Myocyte (in vitro differentiated cells): Measurements from ENCODE around the gene SAMD5. TPM values are rescaled to one million over a fixed set of nuclear protein-coding genes. Genes with fewer than 3 reads are reported as not detected.
"Not testable (repeated sequence)": the region's sequence is repeated elsewhere in the genome, so short reads cannot be mapped to it uniquely, and the experiment has no call there.

ENCODE experiments used
- DNase-seq: peaks from one replicate; pipeline ENCODE4 v3.0.0-alpha.2; 2012; ENCODE audit warnings: low read depth
- total RNA-seq: library from RNA; depleted of rRNA; stranded (reverse); fragments of >200 nt; gene quantifications from 2 replicates; pipeline ENCODE4 v1.2.3, GENCODE V29; 2014

SAMD5 gene
- total RNA-seq, 1 donor from 2014 or later = 4.1 TPM

DNA sequence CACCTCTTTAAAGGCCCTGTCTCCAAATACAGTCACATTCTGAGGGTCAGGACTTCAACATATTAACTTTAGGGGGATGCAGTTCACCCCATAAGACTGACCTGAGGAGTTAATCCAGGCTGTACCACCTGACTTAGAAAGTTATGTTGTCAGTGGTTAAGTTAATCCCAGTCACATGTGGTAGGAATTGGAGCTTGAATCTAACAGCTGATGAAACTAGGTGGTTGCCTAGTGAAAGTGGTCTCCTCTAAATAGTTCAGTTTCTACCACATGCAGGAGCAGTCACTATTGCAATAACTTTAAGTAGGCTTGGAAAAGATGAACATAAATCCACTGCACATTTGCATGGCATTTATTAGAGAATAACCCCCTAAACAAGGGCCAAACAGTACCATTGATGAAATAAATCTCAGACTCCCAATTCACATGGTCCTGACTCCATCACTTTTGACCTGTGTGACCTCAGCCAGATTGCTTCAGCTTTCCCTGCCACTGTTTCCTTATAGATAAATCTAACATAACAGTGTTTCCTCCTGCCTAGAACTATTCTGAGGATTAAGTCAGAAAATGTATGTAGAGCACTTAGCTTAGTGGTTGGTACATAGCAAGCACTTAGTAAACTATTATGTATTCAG is 20.1 kb downstream of the SAMD5 start:
- peak; percentile 89 for DNase-seq

DNA sequence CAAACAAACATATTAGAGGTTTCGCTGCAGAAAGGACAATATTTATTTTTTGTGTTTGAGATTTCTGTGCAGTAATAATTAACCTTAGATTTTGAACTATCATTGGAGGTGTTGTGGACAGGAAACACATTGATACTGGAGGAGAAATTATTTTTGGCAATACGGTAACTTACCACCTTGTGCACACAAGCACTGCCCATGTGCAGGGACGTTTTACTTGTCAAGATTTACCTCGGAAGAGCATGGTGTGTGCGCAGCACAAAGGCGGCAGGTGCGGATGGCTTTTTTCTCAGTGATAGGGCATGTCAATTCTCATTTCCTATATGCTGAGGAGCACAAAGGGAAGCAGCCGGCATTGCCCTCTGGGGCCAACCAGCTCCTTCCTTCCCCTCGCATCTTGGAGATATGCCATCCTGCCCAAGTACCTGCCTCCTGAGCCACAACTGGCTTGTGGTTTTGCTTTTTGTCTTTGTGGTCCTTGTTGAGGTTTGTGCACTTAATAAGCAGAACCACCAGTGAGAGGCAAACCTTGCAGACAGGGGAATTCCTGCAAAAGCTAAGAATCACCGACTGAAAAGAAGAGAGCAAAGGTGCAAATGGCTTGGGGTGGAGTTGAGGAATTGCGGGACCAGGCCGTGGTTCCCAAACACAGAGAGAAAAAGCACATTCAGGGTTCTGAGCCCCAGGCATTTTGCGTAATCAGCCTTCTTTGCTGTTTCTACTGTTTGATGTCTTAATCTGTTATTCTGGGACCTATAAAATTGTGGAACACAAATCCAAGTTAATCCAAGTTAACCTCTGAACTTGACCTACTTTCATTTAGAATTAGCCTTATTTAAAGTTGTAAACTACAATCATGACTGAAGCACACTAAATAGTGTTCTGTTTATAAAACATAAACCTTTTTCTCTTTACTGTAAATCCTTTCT is 21.9 kb downstream of the SAMD5 start:
- DNase-seq = peak; percentile 84

DNA sequence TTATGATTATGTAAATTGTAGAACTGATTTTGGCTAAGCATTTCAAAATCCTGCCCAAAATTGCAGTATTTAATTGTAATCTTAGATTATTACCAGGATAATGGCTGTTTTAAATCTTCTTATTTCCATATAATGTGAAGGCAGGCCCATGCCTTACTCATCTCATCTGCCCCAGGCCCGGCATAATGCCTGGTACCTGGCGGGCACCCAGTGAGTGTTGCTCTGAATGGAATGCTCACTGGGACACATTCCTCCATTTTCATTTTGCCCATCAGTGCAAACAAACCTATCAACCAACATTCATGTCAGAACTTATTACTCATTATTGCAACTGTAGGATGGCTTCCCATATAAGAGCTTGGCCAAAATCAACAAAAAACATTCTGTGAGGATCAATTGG is 22.8 kb downstream of the SAMD5 start:
- no peak for DNase-seq

DNA sequence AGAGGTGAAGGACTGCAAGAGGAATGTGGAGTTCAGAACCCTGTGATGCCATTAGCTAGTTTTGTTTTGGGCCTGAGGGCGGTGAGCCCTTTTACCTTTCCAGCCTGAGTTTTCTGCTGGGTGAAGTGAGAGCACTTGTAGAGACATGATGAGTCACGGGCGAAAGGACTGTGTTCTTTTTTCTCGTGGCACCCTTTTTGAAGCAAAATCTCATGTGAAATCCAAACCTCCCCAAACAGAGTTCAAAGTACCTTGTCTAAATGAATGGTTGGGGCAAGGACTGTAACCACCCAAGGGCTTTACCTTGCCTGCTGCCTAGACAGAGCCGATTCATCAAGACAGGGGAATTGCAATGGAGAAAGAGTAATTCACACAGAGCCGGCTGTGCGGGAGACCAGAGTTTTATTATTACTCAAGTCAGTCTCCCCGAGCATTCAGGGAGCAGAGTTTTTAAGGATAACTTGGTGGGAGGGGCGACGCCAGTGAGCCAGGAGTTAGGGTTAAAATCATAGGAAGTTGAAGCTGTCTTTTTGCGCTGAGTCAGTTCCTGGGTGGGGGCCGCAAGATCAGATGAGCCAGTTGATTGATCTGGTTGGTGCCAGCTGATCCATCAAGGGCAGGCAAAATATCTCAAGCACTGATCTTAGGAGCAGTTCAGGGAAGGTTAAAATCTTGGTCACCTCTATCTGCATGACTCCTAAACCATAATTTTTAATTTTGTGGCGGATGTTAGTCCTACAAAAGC is 25.8 kb downstream of the SAMD5 start:
- no peak for DNase-seq

DNA sequence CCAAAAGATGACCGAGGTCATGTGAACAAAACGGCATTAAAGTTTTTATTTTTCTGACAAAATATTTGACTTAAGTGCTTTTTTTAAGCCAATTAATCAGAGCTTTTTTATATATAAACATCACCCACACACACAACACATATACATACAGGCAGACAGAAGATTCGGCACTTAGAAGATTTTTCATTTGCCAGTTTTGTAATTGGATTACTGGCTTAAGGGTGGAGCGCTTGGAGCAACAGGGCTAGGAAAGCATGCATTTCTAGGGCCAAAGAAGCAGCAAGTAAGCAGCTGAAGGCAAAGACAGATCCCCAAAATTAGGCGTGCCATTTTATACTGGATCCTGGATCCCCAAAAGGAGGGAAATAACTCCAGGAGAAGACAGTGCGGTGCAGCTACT is 30.3 kb downstream of the SAMD5 start:
- DNase-seq = no peak

DNA sequence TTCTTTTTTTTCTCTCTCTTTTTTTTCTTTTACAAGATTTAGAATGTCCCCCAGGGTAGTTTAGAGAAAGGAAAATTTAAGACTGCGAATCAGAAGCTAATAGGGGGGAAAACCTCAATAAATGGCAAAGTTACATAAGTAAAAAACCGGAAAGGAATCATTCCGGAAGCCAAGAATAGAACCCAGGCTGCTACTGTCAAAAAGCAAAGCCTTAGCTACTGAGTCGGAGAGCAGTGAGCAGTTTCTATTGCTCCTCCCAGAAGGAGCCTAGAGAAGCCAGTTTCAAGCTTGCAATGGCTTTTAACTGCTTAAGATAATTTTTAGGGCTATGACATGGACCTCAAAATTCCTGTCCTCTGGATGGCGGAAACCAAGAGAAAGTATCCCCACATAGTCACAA is 31.6 kb downstream of the SAMD5 start:
- DNase-seq = no peak

DNA sequence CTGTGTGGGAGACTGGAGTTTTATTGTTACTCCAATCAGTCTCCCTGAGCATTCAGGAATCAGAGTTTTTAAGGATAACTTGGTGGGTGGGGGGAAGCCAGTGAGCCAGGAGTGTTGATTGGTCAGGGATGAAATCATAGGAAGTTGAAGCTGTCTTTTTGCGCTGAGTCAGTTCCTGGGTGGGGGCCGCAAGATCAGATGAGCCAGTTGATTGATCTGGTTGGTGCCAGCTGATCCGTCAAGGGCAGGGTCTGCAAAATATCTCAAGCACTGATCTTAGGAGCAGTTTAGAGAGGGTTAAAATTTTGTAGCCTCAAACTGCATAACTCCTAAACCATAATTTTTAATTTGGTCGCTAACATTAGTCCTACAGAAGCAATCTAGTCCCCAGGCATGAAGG is 33.9 kb downstream of the SAMD5 start:
- DNase-seq = not testable (repeated sequence)

DNA sequence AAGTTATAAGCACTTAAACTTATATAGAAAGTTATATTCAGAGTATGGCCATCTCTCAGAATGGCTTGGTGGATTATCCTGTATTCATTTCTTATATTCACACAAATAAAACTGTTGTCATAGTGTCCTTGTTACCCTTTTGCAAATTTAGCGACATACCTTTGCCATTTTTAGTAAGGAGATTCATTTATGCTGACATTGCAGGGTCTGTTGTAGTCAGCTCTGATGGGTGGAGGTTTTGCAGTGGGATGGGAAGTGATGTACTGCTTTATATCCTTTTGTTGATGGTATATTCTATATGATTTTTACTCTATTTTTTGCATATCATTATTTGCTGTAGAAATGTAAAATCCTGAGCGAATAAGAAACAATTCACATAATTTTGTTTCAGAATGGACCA is 35.9 kb downstream of the SAMD5 start:
- DNase-seq = no peak

DNA sequence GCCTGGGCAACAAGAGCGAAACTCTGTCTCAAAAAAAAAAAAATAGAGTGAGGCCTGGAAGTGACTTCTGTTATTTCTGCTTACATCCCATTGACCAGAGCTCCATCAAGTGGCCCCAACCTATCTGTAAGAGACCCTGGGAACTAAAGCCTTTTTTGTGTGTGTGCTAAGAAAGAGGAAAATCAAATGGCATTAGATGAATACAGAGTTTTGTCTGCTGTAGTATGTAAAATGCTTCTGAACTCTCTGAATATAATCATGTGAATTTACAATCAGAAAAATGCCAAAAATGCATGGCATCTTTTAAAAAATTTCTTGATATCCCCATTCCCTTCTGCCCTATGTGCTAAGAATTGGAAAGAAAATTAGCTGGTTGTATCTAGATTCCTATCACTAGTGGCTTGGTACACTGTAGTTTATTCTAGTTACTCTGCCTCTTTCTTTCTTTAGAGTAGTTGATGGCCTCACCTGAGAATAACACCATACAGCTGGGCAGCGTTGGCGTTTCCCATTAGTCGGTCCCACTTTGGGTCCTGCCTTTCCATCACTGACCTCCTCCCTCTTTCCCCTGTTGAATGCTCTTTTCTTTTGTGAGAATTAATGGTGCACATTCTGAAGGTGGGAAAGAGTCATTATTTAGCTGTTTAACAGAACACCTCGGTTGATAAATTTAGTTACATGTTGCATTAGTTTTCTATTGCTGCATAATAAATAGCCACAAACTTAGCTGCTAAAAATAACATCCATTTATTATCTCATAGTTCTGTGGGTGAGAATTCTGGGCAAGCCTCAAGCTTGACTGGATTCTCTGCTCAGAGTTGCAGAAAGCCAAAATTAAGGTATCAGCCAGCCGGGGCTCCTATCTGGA is 38.2 kb downstream of the SAMD5 start:
- DNase-seq = peak; percentile 56

DNA sequence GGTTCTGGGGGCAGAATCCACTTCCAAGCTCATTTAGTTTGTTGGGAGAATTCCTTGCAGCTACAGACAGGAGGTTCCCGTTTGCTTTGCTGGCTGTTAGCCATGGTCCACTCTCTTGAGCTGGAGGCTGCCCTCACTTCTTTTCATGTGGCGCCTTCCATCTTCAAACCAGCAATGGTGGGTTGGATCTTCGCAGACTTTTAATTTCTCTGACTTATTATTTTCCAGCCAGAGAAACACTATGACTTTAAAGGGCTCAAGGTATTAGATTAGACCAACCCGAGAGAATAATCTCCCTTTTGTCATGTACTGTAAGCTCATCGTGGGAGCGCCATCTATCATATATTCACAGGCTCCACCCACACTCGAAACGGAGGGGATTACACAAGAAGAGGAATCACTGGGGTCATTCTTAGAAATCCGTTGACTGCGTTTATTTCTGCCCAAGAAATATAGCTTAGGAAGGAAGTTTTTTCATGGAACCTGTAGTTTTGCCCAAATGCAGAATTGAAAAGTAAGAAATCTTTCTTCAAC is 38.9 kb downstream of the SAMD5 start:
- DNase-seq = no peak

DNA sequence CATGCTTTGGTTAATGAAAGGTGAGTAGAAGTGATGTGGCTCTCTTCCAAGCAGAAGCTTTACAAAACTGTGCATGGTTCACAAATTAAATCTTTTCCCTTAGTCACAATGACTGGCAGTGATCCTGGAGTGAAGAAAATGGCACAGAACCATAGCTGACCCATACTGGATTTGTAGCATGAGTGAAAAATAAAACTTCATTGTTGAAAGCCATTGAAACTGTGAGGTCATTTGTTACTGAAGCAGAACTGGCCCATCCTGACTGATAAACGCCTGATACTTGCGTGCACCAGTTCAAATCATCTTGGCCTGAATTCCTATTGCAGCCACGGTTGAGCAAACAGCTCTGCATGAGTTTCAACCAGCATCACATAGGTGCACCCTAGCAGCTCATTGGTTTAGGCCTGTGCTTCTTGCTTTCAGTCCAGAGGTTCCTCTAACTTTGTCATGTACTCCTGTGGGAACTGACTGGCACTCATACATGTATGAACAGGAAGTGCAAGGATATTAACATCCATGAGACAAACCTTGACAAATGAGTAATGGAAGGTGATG is 40.5 kb downstream of the SAMD5 start:
- DNase-seq = no peak

DNA sequence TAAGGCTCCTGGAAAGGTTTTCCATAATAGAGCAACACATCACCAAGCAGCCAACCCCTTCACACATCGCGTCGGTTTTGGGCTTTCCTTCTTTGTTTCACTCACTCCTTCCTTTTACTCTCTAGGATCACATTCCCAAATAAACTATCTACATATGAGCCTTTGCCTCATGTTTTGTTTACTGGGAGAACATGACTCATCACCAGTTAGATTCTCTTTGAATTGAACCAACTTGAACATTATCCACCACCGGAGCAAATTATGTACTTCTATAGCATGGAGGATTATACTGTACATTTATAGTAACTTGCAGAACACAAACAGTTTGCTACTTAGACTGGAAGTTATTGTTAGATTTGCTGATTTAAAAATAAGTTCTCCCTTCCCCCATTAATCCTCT is 41.0 kb downstream of the SAMD5 start:
- DNase-seq = no peak

DNA sequence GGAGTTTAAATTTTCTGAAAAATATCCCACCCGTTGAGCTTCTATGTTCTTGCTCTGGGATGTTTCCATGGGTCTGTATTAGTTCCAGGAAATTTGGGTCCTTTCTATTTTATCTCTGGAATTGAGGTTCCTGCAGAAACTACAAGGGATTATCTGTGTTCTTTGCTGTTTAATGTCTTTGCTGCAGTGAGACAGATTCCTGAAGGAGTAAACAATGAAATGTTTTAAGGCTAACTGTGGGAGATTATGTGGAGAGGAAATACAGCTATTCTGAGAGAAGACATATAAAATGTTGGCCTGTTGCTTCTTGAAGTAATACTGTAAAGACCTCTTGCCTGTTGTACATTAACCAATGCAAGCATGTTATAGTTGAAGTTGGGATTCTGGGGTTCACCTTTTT is 43.5 kb downstream of the SAMD5 start:
- DNase-seq = no peak

DNA sequence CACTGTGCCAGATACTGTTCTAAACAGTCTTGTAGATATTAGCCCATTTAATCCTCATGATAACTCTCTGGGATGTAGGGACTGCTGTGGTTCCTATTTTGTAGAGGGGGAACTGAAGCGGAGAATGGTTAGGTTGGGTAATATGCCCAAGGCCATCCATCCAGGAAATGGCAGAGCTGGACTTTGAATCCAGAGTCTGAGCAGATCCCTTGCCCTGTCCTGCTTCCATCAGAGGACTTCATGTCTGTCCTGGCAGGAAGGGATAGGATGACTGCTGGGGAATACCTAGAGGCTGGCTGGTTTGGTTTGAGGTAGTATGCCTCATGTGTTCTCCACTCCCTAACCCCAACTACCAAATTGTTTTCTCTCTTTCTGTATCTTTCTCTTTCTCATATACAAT is 44.6 kb downstream of the SAMD5 start:
- DNase-seq = no peak

DNA sequence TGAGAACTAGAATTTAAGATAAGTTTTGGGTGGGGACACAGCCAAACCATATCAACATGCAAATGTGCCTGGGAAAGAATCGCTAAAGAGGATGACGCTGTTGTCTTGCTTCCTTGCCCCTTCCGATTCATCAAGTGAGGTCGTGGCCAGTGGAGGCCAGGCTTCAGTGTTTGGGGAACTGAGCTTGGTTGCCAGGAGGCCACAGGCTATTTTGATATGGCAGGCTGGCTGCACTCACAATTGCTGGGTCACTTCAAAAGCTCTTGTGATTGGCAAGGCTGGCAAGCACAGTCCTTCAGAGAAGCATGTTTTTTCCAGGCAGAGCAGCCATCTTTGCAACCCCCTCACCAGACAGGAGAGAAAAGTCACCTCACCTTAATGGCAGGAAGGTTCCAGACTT is 45.8 kb downstream of the SAMD5 start:
- peak; percentile 19 for DNase-seq

DNA sequence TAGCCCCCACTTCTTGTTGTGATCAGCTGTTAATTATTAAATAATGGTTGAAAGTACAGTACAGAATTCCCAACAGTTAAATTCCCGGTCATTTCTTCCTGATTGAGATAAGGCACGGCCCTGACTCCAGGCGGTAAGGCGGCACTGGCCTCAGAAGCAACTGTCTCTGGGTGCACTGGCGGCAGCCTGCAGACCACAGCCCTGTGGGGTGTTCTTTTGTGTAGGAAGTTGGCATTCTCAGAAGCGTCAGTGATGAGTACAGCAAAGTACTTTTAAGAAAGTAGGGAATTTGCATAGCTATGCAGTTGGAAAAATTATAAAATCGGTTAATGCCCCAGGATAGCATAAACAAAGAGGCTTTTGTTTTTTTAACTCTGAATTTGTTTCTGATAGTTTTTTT is 50.5 kb downstream of the SAMD5 start:
- no peak for DNase-seq

DNA sequence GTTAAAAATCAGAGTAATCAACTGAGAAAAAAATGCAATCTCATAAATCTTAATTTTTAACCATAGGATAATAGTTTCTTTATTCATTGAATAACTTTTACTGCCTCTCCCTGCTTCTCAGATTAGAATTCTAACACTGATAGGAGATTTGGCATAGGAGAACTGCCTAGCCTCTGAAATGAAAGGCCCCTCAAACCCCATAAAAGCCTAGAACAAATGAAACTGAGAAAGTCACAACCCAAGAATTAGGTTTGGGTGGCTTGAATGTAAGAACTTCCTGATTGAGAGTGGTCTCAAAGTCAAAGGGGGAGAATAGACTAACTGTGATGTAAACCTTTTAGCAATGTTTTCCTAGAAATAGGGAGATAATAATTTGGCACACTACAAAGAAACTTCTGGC is 52.2 kb downstream of the SAMD5 start:
- no peak for DNase-seq

DNA sequence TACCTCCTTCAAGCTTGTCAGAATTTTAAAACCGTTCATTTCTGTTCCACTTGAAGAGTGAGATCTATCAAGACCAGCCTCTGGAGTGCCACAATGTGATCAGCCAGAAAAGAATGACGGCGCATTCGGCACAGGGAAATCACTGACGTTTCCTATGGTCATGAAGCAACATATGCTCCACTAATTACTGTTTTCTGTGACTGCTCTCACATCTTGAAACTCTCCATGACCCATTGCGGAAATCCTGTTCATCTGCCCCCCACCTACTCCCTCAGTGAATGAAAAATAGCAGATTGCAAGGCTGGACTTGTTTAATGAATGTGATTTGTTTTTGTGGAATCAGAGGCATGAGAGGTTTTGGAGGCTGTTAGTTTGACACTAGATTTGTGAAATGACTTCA is 53.2 kb downstream of the SAMD5 start:
- DNase-seq = no peak

DNA sequence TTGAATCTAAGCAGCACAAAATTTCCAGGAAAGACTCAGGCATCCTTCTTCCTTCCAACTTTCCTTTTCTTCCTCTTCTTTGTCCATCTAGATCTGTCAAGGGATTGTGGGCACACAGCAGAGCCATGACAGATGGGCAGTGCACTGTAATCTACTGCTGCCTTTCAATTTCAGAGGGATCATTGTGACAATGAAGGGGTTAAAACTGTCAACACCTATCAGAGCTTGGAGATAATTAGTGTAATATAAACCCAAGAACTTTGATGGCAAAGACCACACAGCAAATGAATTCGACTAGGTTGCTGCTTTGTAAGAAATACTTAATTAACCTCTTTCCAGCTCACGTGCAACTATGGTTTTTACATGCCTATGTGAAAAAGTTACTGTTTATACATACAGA is 55.0 kb downstream of the SAMD5 start:
- DNase-seq = no peak

DNA sequence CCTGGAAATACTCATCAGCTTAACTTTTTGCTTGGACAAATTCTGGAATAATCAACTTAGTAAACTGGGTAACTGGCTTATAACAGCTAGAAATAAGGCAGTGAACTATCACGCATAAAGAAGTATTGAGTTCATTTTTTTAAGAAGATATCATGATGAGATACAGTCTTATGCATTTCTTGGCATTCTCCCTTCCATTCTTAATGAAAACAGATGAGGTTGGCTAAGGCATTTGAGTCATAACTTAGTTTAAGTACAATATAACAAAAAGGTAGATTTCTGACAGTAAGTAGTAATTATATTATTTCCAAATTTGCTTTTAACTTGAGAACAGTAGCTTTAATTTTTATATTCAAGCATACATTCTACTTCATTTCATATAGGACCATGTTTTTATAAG is 56.1 kb downstream of the SAMD5 start:
- DNase-seq = no peak
